Ovary (tissue), 9 donors: Measurements from ENCODE around the gene TYW5. TPM values are rescaled to one million over a fixed set of nuclear protein-coding genes. Genes with fewer than 3 reads are reported as not detected.

Source experiments
- DNase-seq, 5 donors: peaks; one replicate each; pipeline ENCODE4 v3.0.0-alpha.2; 2019 to 2020
- H3K27ac ChIP-seq, 2 donors: fragments of 200-600 bp; one replicate each; pipeline versions ENCODE4 v1.5.1 to v1.8.0; 2019 to 2022
- H3K27me3 ChIP-seq: fragments of 200-600 bp; one replicate; pipeline ENCODE4 v1.8.0; 2022
- H3K36me3 ChIP-seq: fragments of 200-600 bp; sonication (generic); one replicate; pipeline ENCODE4 v1.5.1; 2019
- H3K4me1 ChIP-seq: one replicate; pipeline ENCODE4 v1.8.1; 2013; ENCODE audit warnings: mild to moderate bottlenecking, moderate library complexity; ENCODE audit not compliant: insufficient read depth
- H3K4me3 ChIP-seq: fragments of 200-600 bp; sonication (generic); one replicate; pipeline ENCODE4 v1.5.1; 2017
- H3K9me3 ChIP-seq, 2 donors: fragments of 200-600 bp in 1 of 2; sonication (generic) in 1 of 2; one replicate each; pipeline versions ENCODE4 v1.5.1 to v1.8.1; 2013 to 2019; ENCODE audit warnings: mild to moderate bottlenecking in 1 of 2, moderate library complexity in 1 of 2
- EP300 ChIP-seq: sonication (generic); formaldehyde crosslinking; IDR thresholded peaks from one replicate; pipeline ENCODE4 v1.6.1; 2017; ENCODE audit warnings: antibody characterized with exemption
- POLR2A ChIP-seq: fragments of 450-650 bp; IDR thresholded peaks from one replicate; pipeline ENCODE4 v1.6.1; 2017; ENCODE audit warnings: antibody characterized with exemption, mild to moderate bottlenecking, moderate library complexity
- WGBS, 3 donors: extraction: QIAGEN DNeasy Blood & Tissue Kit in 1 of 3; methylation state at CpG; one replicate each; pipeline versions ENCODE4 v1.1.5 to v1.1.7; 2013 to 2017; 5-methylcytosine and 5-hydroxymethylcytosine counted together
- intact Hi-C, 4 donors: fragments of 100-400 bp; cut with DNase I; formaldehyde crosslinking; loops; one replicate each; pipeline versions ENCODE4 v1.11.0 to v1.15.1; 2022 to 2023
- polyA plus RNA-seq, 2 donors: library from polyadenylated mRNA; stranded (reverse); fragments of 200-250 nt in 1 of 2; fragments of 350-450 nt in 1 of 2; fragmentation: Illumina TruSeq in 1 of 2; extraction: RNeasy Lipid Tissue Mini Kit (QIAGEN cat#74804) in 1 of 2; gene quantifications; one replicate each; pipeline ENCODE4 v1.2.3, GENCODE V29; 2013 to 2014
- total RNA-seq, 7 donors: library from RNA; depleted of rRNA in 2 of 7; stranded (reverse); fragments of >200 nt in 2 of 7; fragmentation: NEBNext Ultra II Directional in 3 of 7; extraction: Animal tissue kit (Norgen Biotek cat#: 25700) in 3 of 7; gene quantifications; one replicate each; pipeline versions ENCODE4 v1.1.0 to v1.2.4, GENCODE V29; 2016 to 2023
- TF ChIP-seq, protein P1 (sequence below), 3 donors: fragments of 450-650 bp in 2 of 3; fragments of 200-600 bp in 1 of 3; IDR thresholded peaks; one replicate each; pipeline versions ENCODE4 v1.5.1 to v1.8.0; 2016 to 2022; ENCODE audit warnings: antibody characterized with exemption in 3 of 3, mild to moderate bottlenecking in 1 of 3
- donor health status: DM: no; HTN: no; CAD: no; lungs with moderate emphysema.
- donor health status: DM: no; HTN: no; CAD: no.
- donor health status: Bipolar disorder and iron deficiency.
- donor health status: DM: yes; HTN: yes; CAD: no.
- donor health status: DM: no; HTN: no; CAD: no.
- donor health status: DM: yes; HTN: yes; CAD: no.

The TYW5 gene
- total and polyA plus RNA-seq, 9 donors: 2.8 to 7.5 (median 5.7) TPM

DNA sequence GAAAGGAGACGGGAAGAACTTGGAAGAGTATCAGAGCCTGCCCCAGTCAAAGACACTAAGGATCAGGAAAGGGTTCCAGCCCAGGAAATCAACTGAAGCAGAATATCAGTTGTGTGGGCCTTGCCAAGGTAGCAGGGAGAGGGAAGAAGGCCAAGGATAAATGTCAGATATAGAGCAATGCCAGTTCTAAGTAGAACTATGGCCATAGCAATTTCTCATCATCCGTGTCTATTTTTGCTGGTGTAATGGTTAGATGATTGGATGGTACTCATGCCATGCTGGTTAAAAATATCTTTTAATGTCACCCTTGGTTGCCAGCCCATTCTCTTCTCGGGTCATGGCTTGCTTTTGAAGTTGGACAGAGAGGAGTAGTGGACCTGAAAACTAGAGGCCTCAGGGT is 42.0 kb upstream of the TYW5 start:
- H3K4me1 ChIP-seq: no peaks in the 10 kb centered on the region
- H3K4me3 ChIP-seq: no peak overlapping the region
- no peak for DNase-seq
- no peak for TF ChIP-seq EP300
- TF ChIP-seq POLR2A: no peak
- TF ChIP-seq, protein P1, sequence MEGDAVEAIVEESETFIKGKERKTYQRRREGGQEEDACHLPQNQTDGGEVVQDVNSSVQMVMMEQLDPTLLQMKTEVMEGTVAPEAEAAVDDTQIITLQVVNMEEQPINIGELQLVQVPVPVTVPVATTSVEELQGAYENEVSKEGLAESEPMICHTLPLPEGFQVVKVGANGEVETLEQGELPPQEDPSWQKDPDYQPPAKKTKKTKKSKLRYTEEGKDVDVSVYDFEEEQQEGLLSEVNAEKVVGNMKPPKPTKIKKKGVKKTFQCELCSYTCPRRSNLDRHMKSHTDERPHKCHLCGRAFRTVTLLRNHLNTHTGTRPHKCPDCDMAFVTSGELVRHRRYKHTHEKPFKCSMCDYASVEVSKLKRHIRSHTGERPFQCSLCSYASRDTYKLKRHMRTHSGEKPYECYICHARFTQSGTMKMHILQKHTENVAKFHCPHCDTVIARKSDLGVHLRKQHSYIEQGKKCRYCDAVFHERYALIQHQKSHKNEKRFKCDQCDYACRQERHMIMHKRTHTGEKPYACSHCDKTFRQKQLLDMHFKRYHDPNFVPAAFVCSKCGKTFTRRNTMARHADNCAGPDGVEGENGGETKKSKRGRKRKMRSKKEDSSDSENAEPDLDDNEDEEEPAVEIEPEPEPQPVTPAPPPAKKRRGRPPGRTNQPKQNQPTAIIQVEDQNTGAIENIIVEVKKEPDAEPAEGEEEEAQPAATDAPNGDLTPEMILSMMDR (IDR thresholded peaks at IDR 0.05): no peak
- H3K9me3 ChIP-seq: no peaks in the 10 kb centered on the region
- no peak overlapping the region for H3K27ac ChIP-seq
- H3K36me3 ChIP-seq: no peaks in the 10 kb centered on the region
- no peaks in the 10 kb centered on the region for H3K27me3 ChIP-seq
- intact Hi-C loops: no loop called here
- WGBS, 3 donors: 88 to 94% (median 93%) methylated on average over 3 of the region's 3 CpGs

GRCh38 chr2:199994896-199995295 is 39.6 kb upstream of the TYW5 start:
- Histone ChIP-seq H3K27me3 (no peaks in the 10 kb centered on the region), H3K4me3 (no peak overlapping the region), H3K4me1 (no peaks in the 10 kb centered on the region), H3K36me3 (no peaks in the 10 kb centered on the region), H3K27ac (no peak overlapping the region), H3K9me3 (no peaks in the 10 kb centered on the region)
- TF ChIP-seq EP300 (no peak), POLR2A (no peak)
- TF ChIP-seq, protein P1 (IDR thresholded peaks at IDR 0.05): no peak
- 80 to 86% (median 85%) methylated on average over 2 of the region's 2 CpGs for WGBS, 3 donors
- intact Hi-C loops: no loop called here
- no peak for DNase-seq

- WGBS, 3 donors: 86 to 90% (median 88%) methylated on average over 3 of the region's 3 CpGs
- Histone ChIP-seq H3K9me3 (no peaks in the 10 kb centered on the region), H3K27ac (no peak overlapping the region), H3K4me3 (no peak overlapping the region), H3K27me3 (no peaks in the 10 kb centered on the region), H3K36me3 (no peaks in the 10 kb centered on the region), H3K4me1 (no peaks in the 10 kb centered on the region)
- intact Hi-C loops: no loop called here
- no peak for DNase-seq
- TF ChIP-seq EP300 (no peak), POLR2A (no peak)
- TF ChIP-seq, protein P1 (IDR thresholded peaks at IDR 0.05): no peak
Observed at GRCh38 chr2:199994371-199994770, 39.1 kb upstream of the TYW5 start.

DNA sequence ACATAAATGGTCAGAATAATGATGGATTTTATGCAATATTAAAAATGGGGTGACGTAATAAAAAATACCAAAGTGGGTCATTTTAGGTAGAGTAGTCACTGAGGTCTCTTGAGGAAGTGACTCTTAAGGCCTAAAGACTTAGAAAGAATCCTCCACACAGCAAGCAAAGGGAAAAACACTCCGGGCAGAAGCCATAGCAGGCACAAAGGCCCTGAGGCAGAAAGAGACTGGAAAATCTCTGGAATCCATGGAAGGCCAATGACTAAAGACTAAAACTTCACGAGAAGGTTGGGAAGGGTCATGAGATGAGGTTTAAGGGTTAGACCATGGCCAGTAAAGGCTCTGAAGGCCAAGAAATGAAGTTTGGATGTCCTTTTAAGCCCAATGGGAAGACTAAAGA is 37.0 kb upstream of the TYW5 start:
- Histone ChIP-seq H3K4me1 (no peaks in the 10 kb centered on the region), H3K36me3 (no peaks in the 10 kb centered on the region), H3K27ac (no peak overlapping the region), H3K4me3 (no peak overlapping the region), H3K27me3 (no peaks in the 10 kb centered on the region), H3K9me3 (no peaks in the 10 kb centered on the region)
- 94 to 97% (median 96%) methylated on average over 3 of the region's 3 CpGs for WGBS, 3 donors
- TF ChIP-seq, protein P1 (IDR thresholded peaks at IDR 0.05): no peak
- TF ChIP-seq EP300 (no peak), POLR2A (no peak)
- intact Hi-C loops: no loop called here
- no peak for DNase-seq

GRCh38 chr2:199991691-199992090 is 36.4 kb upstream of the TYW5 start:
- intact Hi-C loops: no loop called here
- Histone ChIP-seq H3K36me3 (no peaks in the 10 kb centered on the region), H3K4me1 (no peaks in the 10 kb centered on the region), H3K27ac (no peak overlapping the region), H3K27me3 (no peaks in the 10 kb centered on the region), H3K9me3 (no peaks in the 10 kb centered on the region), H3K4me3 (no peak overlapping the region)
- 89 to 96% (median 95%) methylated on average over 2 of the region's 2 CpGs for WGBS, 3 donors
- no peak for DNase-seq
- TF ChIP-seq, protein P1 (IDR thresholded peaks at IDR 0.05): no peak
- no peak for TF ChIP-seq EP300
- no peak for TF ChIP-seq POLR2A
